Measurements from ENCODE around the gene OTUB1.

OTUB1 gene

DNA sequence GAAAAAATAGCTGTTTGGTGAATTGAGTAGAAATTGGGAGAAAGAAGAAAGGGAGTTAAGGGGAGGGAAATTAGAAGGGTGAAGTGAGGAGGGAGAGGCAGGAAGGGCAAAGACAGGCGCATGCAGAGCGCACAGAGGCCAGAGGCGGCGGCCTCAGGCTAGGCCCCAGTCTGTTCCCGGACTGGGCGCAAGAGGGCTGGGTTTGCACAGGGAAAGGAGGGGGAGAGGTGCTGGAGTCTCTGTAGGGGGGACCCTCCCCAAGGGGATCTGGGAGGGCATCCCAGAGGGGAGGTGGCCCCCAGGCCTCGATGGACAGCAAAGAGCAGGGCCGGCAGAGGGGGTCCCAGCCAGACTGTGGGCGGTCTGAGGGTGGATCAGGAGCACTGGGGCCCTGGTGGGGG lies 48.2 kb downstream of the OTUB1 start:
- TF ChIP-seq, protein P1, sequence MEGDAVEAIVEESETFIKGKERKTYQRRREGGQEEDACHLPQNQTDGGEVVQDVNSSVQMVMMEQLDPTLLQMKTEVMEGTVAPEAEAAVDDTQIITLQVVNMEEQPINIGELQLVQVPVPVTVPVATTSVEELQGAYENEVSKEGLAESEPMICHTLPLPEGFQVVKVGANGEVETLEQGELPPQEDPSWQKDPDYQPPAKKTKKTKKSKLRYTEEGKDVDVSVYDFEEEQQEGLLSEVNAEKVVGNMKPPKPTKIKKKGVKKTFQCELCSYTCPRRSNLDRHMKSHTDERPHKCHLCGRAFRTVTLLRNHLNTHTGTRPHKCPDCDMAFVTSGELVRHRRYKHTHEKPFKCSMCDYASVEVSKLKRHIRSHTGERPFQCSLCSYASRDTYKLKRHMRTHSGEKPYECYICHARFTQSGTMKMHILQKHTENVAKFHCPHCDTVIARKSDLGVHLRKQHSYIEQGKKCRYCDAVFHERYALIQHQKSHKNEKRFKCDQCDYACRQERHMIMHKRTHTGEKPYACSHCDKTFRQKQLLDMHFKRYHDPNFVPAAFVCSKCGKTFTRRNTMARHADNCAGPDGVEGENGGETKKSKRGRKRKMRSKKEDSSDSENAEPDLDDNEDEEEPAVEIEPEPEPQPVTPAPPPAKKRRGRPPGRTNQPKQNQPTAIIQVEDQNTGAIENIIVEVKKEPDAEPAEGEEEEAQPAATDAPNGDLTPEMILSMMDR (conservative IDR thresholded peaks at IDR 0.05; ENCODE audit: low read length) = no peak
- H3K4me3 ChIP-seq (ENCODE audit: low read length) = no peak overlapping the region
- no peak for DNase-seq (ENCODE audit: low read depth)

DNA sequence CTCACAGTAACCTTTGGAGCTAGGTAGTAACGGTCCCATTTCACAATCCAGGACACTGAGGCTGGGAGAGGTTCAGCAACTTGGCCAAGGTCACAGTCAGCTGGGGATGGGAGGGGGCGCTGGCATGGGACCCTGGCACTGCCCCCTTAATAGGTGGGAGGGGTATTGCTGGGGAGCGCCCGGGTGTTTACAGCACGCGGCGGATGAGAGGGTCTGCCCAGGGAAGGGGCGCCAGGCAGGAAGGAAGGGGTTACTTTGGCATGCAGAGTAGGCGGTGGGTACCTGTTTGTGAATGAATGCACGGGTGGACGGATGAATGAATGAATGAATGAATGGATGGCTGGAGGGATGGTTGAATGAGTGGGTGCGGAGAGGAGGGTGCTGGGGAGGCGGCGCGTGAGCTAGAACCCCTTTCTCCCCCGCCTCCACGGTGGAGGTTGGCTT lies 48.9 kb downstream of the OTUB1 start:
- TF ChIP-seq, protein P1 (conservative IDR thresholded peaks at IDR 0.05; ENCODE audit: low read length) = no peak
- H3K4me3 ChIP-seq (ENCODE audit: low read length) = peak overlapping the region; percentile 23
- no peak for DNase-seq (ENCODE audit: low read depth)

DNA sequence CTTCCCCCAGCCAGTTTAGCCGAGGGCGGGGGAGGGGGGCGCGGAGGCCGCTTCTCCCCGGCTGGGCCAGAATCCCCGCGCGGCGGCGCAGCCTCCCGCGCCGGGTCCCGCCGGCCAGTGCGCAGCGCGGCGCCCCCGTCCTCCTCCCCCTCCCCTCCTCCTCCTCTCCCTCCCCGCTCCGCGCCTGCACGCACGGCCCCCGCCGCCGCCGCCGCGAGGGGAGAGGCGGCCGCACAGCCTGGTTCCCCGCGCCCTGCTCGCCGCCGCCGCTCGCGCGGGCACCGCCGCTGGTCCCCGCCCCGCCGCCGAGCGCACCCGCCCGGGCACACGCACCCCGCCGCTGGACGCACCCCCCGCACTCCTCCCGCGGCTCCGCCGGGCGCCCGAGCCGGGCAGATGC lies 49.3 kb downstream of the OTUB1 start, which contains the start of gene FLRT1:
TSS of gene FLRT1 (plus strand) at position 356 of the 400 bp plus-strand sequence. CDS start 80,337 bp downstream, outside the sequence.
- peak within 1 kb of the TSS; percentile 43 for H3K4me3 ChIP-seq (ENCODE audit: low read length)
- TF ChIP-seq, protein P1 (conservative IDR thresholded peaks at IDR 0.05; ENCODE audit: low read length) = no peak
- no peak for DNase-seq (ENCODE audit: low read depth)

DNA sequence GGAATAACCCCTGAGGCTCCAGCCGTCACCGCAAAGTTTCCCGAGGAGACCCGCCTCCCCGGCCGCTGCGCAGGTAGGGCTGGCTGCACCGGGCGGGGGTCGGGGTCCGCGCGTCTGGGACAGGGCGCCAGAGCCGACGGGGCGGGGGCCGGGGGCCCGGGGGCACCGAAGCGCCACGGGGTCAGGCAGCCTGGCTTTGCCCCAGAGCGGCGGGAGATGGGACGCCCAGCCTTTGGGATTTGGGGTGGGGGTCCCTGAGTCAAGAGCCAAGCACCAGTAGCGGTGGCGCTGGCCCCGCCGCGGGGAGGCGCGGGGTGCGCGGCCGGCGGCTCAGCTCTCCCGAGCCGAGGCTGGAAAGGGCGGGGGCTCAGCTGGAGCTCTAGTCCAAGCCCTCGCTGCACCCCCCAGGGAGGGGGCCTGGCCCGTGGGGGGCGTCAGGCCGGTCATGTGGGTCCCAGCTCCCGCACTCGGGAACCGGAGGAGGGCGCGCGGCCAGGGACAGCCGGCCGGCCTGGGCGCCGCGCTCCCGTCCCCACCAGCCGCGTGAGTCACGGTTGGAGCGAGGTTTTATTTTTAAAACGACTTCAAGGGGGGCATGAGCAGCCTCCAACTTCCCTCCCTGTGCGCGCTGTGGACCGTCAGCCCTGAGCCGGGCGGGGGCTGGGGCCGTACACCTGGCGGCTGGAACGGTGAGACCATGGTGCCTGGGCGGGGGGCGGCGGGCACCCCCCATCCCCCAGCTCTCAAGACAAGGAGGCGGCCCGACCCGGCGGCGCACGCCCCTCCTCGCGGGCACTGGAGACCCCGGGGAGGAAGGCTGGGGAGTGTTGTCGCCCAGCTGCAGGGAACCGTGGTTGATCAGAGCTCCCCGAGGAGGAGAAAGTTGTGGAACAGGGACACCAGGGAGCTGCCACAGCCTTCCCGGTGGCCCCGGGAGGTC lies 50.1 kb downstream of the OTUB1 start:
- peak; percentile 22 for DNase-seq (ENCODE audit: low read depth)
- H3K4me3 ChIP-seq (ENCODE audit: low read length) = peak overlapping the region; percentile 43
- TF ChIP-seq, protein P1 (conservative IDR thresholded peaks at IDR 0.05; ENCODE audit: low read length) = no peak

- TF ChIP-seq, protein P1 (conservative IDR thresholded peaks at IDR 0.05; ENCODE audit: low read length) = no peak
- H3K4me3 ChIP-seq (ENCODE audit: low read length) = no peak overlapping the region
- no peak for DNase-seq (ENCODE audit: low read depth)
Measured at GRCh38 chr11:64037027-64037634, 50.9 kb downstream of the OTUB1 start.

GRCh38 chr11:64038500-64038899 lies 52.3 kb downstream of the OTUB1 start:
- TF ChIP-seq, protein P1 (conservative IDR thresholded peaks at IDR 0.05; ENCODE audit: low read length) = no peak
- no peak for DNase-seq (ENCODE audit: low read depth)
- H3K4me3 ChIP-seq (ENCODE audit: low read length) = no peak overlapping the region
